GM20000 (cell line): Measurements from ENCODE around the gene CRELD2.

ENCODE experiments used
- DNase-seq: peaks from one replicate; pipeline ENCODE4 v3.0.0; 2012; ENCODE audit warnings: low spot score
- TF ChIP-seq, protein P1 (sequence below): IDR thresholded peaks from 2 replicates; pipeline ENCODE4 v1.5.1; 2012; ENCODE audit warnings: mild to moderate bottlenecking, control low read depth; ENCODE audit errors: extremely low read depth, missing control alignments

CRELD2 gene

GRCh38 chr22:49884075-49884474, 34.4 kb upstream of the CRELD2 start:
- DNase-seq, result no peak
- TF ChIP-seq, protein P1, sequence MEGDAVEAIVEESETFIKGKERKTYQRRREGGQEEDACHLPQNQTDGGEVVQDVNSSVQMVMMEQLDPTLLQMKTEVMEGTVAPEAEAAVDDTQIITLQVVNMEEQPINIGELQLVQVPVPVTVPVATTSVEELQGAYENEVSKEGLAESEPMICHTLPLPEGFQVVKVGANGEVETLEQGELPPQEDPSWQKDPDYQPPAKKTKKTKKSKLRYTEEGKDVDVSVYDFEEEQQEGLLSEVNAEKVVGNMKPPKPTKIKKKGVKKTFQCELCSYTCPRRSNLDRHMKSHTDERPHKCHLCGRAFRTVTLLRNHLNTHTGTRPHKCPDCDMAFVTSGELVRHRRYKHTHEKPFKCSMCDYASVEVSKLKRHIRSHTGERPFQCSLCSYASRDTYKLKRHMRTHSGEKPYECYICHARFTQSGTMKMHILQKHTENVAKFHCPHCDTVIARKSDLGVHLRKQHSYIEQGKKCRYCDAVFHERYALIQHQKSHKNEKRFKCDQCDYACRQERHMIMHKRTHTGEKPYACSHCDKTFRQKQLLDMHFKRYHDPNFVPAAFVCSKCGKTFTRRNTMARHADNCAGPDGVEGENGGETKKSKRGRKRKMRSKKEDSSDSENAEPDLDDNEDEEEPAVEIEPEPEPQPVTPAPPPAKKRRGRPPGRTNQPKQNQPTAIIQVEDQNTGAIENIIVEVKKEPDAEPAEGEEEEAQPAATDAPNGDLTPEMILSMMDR, result no peak

DNA sequence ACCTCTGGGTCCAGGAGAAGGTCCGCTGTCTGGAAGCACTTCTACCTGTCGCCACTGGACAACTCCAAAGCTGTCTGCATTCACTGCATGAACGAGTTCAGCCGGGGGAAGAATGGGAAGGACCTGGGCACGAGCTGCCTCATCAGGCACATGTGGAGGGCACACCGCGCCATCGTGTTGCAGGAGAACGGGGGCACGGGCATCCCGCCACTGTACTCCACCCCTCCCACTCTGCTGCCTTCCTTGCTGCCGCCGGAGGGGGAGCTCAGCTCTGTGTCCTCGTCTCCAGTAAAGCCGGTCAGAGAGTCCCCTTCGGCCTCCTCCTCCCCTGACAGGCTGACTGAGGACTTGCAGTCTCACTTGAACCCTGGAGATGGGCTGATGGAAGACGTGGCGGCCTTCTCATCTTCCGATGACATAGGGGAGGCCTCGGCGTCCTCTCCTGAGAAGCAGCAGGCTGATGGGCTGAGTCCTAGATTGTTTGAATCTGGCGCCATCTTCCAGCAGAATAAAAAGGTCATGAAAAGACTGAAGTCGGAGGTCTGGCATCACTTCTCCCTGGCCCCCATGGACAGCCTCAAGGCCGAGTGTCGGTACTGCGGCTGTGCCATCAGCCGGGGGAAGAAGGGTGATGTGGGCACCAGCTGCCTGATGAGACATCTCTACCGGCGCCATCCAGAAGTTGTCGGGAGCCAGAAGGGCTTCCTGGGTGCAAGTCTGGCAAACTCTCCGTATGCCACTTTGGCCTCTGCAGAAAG, 33.8 kb upstream of the CRELD2 start:
- DNase-seq, result no peak
- TF ChIP-seq, protein P1, result no peak

DNA sequence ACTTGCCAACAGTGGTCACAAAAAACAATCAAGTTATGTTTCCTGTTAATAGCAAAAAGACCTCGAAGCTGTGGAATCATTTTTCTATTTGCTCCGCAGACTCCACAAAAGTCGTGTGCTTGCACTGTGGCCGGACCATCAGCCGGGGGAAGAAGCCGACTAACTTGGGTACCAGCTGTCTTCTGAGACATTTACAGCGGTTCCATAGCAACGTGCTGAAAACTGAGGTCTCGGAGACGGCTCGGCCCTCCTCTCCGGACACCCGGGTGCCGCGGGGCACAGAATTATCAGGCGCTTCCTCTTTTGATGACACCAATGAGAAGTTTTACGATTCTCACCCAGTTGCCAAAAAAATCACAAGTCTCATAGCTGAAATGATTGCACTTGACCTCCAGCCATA, 33.2 kb upstream of the CRELD2 start:
- TF ChIP-seq, protein P1, result no peak

DNA sequence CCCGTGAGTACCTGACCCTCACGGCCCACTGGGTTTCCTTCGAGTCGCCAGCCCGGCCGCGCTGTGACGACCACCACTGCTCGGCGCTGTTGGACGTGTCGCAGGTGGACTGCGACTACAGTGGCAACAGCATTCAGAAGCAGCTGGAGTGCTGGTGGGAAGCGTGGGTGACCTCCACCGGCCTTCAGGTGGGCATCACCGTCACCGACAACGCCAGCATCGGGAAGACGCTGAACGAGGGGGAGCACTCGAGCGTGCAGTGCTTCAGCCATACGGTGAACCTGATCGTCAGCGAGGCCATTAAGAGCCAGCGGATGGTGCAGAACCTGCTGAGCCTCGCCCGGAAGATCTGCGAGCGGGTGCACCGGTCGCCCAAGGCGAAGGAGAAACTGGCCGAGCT, 32.6 kb upstream of the CRELD2 start:
- TF ChIP-seq, protein P1, result no peak
- DNase-seq, result no peak

More for the DNA sequence above, 33.2 kb upstream of the CRELD2 start:
- no peak for DNase-seq

GRCh38 chr22:49886346-49887063, 31.9 kb upstream of the CRELD2 start:
- TF ChIP-seq, protein P1, result no peak
- DNase-seq, result no peak

- TF ChIP-seq, protein P1, result no peak
Observed at GRCh38 chr22:49887064-49887451, 31.4 kb upstream of the CRELD2 start.

GRCh38 chr22:49887702-49888101, 30.7 kb upstream of the CRELD2 start:
- DNase-seq, result no peak
- TF ChIP-seq, protein P1, result no peak

More at GRCh38 chr22:49887064-49887451, 31.4 kb upstream of the CRELD2 start:
- DNase-seq, result no peak
